ENCODE results near the gene NEDD9.

DNA sequence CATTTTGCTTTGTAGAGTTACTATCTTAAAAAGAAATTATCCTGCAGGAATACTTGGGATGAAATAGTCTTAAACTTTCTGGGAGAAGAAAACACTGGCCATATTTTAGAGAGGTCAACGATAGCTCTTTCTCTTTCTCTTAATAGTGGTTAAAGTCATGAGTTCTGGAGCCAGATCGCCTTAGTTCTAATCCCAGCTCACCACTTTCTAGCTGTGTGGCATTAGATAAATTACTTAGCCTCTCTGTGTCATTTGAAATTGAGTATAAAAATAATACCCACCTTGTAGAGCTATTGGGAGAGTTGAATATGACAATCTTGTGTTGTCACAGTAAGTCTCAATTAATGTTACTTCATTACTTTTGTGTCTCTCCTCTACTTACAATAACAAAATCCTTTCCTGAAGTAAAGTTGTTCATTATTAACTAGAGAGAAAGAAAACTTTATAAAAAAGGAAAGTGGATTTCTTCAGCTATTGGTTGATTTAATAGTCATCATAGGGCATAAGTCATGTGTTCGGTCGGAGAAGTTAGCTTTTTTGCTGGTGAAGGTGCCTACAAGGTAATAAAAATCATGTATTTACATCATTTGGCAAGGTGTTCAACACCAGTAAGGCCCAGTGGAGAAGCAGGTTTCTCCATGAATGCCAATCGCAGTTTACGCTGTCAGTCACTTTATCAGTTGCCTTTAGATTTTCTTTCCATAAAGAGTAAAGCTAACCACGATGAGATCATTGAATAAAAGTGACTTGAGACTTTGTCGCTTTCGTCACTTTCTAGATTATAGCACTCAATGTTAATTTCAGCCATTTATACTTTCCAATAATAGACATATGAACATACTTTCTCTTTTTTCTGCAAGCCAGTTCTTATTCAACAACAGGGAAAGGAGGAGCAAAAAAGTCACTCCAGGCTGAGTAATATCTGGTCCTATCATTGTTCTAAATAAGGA is 2.0 kb downstream of the NEDD9 start:
- TF ChIP-seq, protein P1, sequence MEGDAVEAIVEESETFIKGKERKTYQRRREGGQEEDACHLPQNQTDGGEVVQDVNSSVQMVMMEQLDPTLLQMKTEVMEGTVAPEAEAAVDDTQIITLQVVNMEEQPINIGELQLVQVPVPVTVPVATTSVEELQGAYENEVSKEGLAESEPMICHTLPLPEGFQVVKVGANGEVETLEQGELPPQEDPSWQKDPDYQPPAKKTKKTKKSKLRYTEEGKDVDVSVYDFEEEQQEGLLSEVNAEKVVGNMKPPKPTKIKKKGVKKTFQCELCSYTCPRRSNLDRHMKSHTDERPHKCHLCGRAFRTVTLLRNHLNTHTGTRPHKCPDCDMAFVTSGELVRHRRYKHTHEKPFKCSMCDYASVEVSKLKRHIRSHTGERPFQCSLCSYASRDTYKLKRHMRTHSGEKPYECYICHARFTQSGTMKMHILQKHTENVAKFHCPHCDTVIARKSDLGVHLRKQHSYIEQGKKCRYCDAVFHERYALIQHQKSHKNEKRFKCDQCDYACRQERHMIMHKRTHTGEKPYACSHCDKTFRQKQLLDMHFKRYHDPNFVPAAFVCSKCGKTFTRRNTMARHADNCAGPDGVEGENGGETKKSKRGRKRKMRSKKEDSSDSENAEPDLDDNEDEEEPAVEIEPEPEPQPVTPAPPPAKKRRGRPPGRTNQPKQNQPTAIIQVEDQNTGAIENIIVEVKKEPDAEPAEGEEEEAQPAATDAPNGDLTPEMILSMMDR (IDR thresholded peaks at IDR 0.05; ENCODE audit: low read depth, low read length) = no peak
- no peak for TF ChIP-seq POLR2A (IDR thresholded peaks at IDR 0.05; ENCODE audit: extremely low read depth, insufficient read length)
- TF ChIP-seq, protein P2, sequence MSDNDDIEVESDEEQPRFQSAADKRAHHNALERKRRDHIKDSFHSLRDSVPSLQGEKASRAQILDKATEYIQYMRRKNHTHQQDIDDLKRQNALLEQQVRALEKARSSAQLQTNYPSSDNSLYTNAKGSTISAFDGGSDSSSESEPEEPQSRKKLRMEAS (IDR thresholded peaks at IDR 0.05; ENCODE audit: low read depth, low read length) = no peak
- TF ChIP-seq MYC (IDR thresholded peaks at IDR 0.05; ENCODE audit: low read depth, low read length) = no peak

All from NB4 (cell line).